Activated CD8-positive, alpha-beta T cell treated with anti-CD3 and anti-CD28 coated beads for 36 hours (primary cell): ENCODE data around the gene RNF144A. TPM values are rescaled to one million over a fixed set of nuclear protein-coding genes. Genes with fewer than 3 reads are reported as not detected.

Experiments
- ATAC-seq: fragments of 200-7000 bp; cut with Tn5 transposase; one replicate; pipeline ENCODE4 v1.10.0; 2021; ENCODE audit warnings: mild to moderate bottlenecking, moderate library complexity
- CTCF ChIA-PET: fragments of 350-600 bp; sonication (Branson Sonifier 250); formaldehyde crosslinking; loops from one replicate; lab custom pipeline; 2021; ENCODE audit warnings: antibody characterized with exemption; lab: Charles Lee
- POLR2A ChIA-PET: fragments of 350-600 bp; sonication (Branson Sonifier 250); formaldehyde crosslinking; loops from one replicate; lab custom pipeline; 2021; ENCODE audit warnings: antibody characterized with exemption; lab: Charles Lee
- DNase-seq: peaks from one replicate; pipeline ENCODE4 v3.0.0-alpha.2; 2020
- H3K27ac Mint-ChIP-seq: one replicate; pipeline ENCODE4 v1.8.0; 2021; ENCODE audit warnings: mild to moderate bottlenecking, mixed read lengths
- H3K27me3 Mint-ChIP-seq: one replicate; pipeline ENCODE4 v1.8.0; 2021; ENCODE audit warnings: mixed read lengths
- H3K36me3 Mint-ChIP-seq: one replicate; pipeline ENCODE4 v1.8.0; 2021; ENCODE audit warnings: low read depth, mixed read lengths
- H3K4me1 Mint-ChIP-seq: one replicate; pipeline ENCODE4 v1.8.0; 2021; ENCODE audit warnings: low read depth, mixed read lengths
- H3K4me3 Mint-ChIP-seq: one replicate; pipeline ENCODE4 v1.8.0; 2021; ENCODE audit warnings: mild to moderate bottlenecking, moderate library complexity, mixed read lengths
- H3K9me3 Mint-ChIP-seq: one replicate; pipeline ENCODE4 v1.8.0; 2021; ENCODE audit warnings: mixed read lengths
- intact Hi-C: fragments of 100-400 bp; cut with micrococcal nuclease; formaldehyde crosslinking; loops from one replicate; pipeline ENCODE4 v1.10.0; 2022
- total RNA-seq, 2 experiments: library from RNA; stranded (reverse); gene quantifications; one replicate each; pipeline ENCODE4 v1.2.3, GENCODE V29; 2021
- TF ChIP-seq, protein P1 (sequence below): fragments of 200-600 bp; IDR thresholded peaks from one replicate; pipeline ENCODE4 v1.8.0; 2022; ENCODE audit warnings: antibody characterized with exemption, mild to moderate bottlenecking

Gene RNF144A
- total RNA-seq, 2 experiments from 2014 or later, result 32.6 to 36.5 TPM

DNA sequence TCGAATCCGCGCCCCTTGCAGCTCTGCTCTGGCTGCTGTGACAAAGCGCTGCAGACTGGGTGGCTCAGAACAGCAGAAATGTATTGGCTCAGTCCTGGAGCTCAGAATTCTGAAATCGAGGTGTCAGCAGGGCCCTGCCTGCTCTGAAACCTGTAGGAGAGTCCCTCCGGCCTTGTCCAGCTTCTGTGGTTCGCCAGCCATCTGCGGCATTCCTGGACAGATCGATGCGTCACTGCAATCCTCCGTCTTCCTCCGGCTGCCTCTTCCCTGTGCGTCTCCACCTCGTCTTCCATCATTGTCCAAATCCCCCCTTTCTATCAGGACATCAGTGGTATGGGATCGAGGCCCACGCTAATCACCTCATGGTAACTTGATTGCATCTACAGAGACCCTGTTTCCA lies 115.2 kb downstream of the RNF144A start:
- peaks cover 27% of the 10 kb centered on the region for H3K36me3 Mint-ChIP-seq
- no peak overlapping the region for H3K27ac Mint-ChIP-seq
- DNase-seq (no peak), ATAC-seq (no peak)
- H3K27me3 Mint-ChIP-seq, result no peaks in the 10 kb centered on the region
- intact Hi-C loops, result no loop called here
- H3K4me1 Mint-ChIP-seq, result no peaks in the 10 kb centered on the region
- ChIA-PET POLR2A (interaction anchor here (0.8 kb wide), 1 partner anchor 70 kb away, joined by 3 read pairs; no protein-coding TSS in a partner anchor), CTCF (interaction anchor here (1.5 to 1.6 kb wide), 2 partner anchors 12 to 135 kb away, joined by 4 to 7 read pairs; no protein-coding TSS in a partner anchor)
- TF ChIP-seq, protein P1, sequence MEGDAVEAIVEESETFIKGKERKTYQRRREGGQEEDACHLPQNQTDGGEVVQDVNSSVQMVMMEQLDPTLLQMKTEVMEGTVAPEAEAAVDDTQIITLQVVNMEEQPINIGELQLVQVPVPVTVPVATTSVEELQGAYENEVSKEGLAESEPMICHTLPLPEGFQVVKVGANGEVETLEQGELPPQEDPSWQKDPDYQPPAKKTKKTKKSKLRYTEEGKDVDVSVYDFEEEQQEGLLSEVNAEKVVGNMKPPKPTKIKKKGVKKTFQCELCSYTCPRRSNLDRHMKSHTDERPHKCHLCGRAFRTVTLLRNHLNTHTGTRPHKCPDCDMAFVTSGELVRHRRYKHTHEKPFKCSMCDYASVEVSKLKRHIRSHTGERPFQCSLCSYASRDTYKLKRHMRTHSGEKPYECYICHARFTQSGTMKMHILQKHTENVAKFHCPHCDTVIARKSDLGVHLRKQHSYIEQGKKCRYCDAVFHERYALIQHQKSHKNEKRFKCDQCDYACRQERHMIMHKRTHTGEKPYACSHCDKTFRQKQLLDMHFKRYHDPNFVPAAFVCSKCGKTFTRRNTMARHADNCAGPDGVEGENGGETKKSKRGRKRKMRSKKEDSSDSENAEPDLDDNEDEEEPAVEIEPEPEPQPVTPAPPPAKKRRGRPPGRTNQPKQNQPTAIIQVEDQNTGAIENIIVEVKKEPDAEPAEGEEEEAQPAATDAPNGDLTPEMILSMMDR, result no peak
- no peak overlapping the region for H3K4me3 Mint-ChIP-seq
- H3K9me3 Mint-ChIP-seq, result no peaks in the 10 kb centered on the region

DNA sequence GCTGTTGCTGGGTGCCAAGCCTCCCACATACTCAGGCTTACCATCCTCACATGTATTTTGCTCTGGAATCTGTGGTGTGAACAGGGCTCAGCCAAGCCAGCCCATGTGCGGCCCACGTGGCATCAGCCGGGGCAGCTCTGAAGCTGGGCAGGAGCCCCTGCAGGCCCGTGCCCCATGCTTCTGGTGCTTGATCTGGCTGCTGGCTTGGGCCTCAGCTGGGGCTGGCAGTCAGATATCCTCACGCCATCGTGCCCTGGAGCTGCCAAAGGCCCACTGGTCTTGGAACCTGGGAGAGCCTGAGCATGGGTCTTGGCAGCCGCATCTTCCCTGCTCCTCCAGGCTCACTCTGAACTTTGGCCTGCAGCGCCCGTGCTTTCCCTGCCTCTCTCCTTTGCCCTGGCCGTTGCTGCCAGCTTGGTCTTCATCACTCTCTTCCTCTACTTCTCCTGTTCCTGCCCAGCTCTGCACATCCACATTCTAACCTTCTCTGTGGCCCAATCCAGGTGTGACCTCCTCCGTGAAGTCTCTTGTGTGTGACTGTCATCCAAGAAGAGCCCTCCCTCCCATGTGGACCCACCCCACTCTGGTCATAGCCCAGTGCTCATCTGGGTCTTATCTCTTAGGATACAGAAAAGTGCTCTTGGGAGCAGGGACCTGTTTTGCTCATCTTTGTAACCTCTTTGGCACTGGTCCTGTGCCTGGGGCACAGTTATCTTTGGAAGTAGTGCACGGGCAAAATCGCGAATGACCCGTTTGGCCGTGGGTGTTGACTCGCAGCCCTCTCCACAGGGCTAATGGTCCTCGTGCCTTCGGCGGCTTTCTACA lies 116.1 kb downstream of the RNF144A start:
- Mint-ChIP-seq H3K27me3 (no peaks in the 10 kb centered on the region), H3K36me3 (peaks cover 28% of the 10 kb centered on the region), H3K27ac (no peak overlapping the region), H3K9me3 (no peaks in the 10 kb centered on the region), H3K4me3 (no peak overlapping the region), H3K4me1 (no peaks in the 10 kb centered on the region)
- TF ChIP-seq, protein P1, result no peak
- DNase-seq (no peak), ATAC-seq (no peak)
- ChIA-PET CTCF (interaction anchor here (0.7 to 2.4 kb wide), 3 partner anchors 11 to 136 kb away, joined by 3 to 12 read pairs (median 4); no protein-coding TSS in a partner anchor), POLR2A (no interaction called here)
- intact Hi-C loops, result no loop called here

DNA sequence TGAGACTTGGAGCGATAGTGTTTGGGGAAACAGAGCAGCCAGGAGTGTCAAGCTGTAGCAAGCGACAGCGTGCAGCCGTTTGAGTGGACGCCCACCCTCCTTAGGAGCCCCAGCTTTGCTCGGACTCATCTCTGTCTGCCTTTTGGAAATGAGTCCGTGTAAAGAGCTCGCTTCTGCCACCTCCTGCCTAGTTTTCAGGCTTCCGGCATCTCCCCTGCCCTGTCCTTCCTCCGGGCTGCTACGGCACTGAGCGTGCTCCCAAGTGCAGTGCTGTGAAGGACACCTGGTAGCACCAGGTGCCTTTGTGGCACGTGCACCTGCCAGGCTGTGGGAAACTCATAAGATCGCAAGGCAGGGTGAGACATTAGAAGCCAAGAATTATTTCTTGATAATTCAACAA lies 117.1 kb downstream of the RNF144A start:
- ATAC-seq (no peak), DNase-seq (no peak)
- Mint-ChIP-seq H3K27ac (no peak overlapping the region), H3K4me1 (no peaks in the 10 kb centered on the region), H3K36me3 (peaks cover 35% of the 10 kb centered on the region), H3K27me3 (no peaks in the 10 kb centered on the region), H3K4me3 (no peak overlapping the region), H3K9me3 (no peaks in the 10 kb centered on the region)
- CTCF ChIA-PET, result interaction anchor here (0.7 to 2.4 kb wide), 4 partner anchors 10 to 137 kb away, joined by 3 to 12 read pairs (median 4); no protein-coding TSS in a partner anchor
- TF ChIP-seq, protein P1, result no peak
- POLR2A ChIA-PET, result interaction anchor here (0.6 kb wide), 1 partner anchor 328 kb away, joined by 3 read pairs; no protein-coding TSS in a partner anchor
- intact Hi-C loops, result no loop called here

DNA sequence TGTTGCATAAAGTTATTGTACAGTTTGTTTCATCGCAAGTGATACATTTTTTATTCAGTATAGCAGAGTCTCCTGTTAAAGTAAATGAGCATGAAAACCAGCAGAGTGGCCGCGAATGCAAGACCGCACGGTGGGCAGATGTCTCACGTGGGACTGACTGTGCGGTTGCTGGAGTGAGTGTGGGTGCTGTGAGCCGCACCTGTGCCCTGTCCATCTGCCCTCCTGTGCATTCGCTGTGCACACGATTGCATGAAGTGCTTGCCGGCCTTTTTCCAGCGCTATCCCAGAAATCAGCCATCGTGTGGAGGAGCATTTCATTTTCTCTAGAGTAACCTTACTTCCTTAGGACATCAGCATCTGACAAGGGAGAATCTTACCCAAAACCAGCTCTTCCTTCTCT lies 118.7 kb downstream of the RNF144A start:
- Mint-ChIP-seq H3K27ac (no peak overlapping the region), H3K9me3 (no peaks in the 10 kb centered on the region), H3K4me1 (no peaks in the 10 kb centered on the region), H3K27me3 (no peaks in the 10 kb centered on the region), H3K4me3 (no peak overlapping the region), H3K36me3 (peaks cover 30% of the 10 kb centered on the region)
- intact Hi-C loops, result no loop called here
- DNase-seq, result no peak
- CTCF ChIA-PET, result interaction anchor here (0.9 to 1.9 kb wide), 7 partner anchors 9 to 209 kb away, joined by 3 to 13 read pairs (median 3); no protein-coding TSS in a partner anchor
- TF ChIP-seq, protein P1, result no peak
- POLR2A ChIA-PET, result no interaction called here
- no peak for ATAC-seq
